ENCODE measurements around the gene USP32.

The USP32 gene

GRCh38 chr17:60170835-60171752 lies 220.8 kb downstream of the USP32 start:
- H3K4me3 ChIP-seq (ENCODE audit: low read depth, low read length), result no peak overlapping the region
- TF ChIP-seq CTCF (IDR thresholded peaks at IDR 0.05; ENCODE audit: borderline replicate concordance, insufficient read depth, low read depth, low read length), result no peak

DNA sequence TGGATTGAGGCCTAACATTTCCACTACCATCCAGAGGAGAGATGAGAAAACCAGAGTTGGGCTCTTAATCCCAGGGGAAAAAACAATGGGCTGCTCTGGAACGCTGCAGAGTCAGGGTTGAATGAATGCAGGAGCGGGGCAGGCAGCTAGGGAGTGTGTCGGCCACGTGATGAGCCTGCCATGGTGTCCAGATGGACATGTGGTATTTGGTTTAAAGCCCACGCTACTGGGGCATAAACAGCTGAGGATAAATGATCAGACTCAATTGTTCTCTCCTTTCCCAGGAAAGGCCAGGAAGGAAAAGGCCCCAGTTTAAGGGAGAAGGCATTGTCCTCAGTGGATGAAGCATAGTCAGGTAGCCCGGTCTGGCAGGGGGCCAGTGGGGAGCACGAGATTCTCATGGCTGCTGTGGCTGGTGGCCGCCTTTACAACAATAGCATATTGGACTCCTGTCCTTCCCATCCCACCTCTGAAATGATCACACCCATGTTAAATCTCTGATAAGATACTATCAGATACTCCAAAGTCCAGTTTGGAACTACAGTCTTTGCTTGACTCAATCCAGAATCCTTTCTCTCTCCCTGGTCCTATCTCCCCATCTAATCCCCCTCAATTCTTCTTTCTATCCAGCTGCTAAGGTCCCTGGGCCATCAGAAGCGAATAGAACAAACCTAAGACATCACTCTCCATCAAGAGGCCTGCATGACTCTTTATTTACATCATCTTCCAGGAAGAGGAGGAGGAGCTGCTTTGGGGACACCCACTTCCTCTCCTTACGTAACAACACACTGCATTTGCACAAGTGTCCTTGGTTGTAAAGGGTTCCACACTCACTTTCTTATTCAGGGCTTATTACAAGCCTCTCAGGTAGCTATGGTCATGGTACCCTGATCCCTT lies 221.8 kb downstream of the USP32 start:
- TF ChIP-seq CTCF (IDR thresholded peaks at IDR 0.05; ENCODE audit: borderline replicate concordance, insufficient read depth, low read depth, low read length), result no peak
- no peak overlapping the region for H3K4me3 ChIP-seq (ENCODE audit: low read depth, low read length)

- TF ChIP-seq CTCF (IDR thresholded peaks at IDR 0.05; ENCODE audit: borderline replicate concordance, insufficient read depth, low read depth, low read length), result no peak
- H3K4me3 ChIP-seq (ENCODE audit: low read depth, low read length), result no peak overlapping the region
These were observed 223.3 kb downstream of the USP32 start for GRCh38 chr17:60168654-60169053.

DNA sequence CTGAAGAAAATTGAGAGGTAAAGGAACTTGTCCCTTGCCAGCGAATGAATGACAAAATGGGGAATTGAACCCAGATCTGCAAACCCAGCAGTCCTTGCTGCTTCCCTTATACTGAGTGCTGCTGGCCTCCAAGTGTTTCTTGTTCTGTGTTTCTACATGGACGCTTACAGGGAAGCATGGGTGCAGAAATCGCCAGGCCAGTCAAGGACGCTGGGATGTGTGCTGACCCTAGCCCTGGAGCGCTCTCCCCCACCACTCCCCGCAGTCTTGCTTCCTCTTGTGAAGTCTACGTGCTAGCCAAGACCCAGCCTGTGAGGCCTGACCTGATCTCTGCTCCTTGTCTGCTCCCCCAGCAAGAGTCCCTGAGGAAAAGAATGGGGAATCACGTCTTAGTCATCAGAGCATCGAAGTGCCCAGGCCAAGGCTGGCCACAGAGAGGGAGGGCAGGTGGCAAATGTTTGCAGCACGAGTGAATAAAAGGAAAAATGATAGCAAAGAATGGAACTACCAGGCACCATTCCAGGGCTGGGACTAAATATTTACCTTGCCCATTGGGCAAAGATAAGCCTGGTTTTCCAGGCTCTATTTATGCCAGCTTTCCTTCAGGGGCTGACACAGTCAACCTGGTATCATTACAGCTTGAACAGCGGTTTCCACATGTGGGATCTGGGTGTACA lies 224.7 kb downstream of the USP32 start:
- H3K4me3 ChIP-seq (ENCODE audit: low read depth, low read length), result no peak overlapping the region
- no peak for TF ChIP-seq CTCF (IDR thresholded peaks at IDR 0.05; ENCODE audit: borderline replicate concordance, insufficient read depth, low read depth, low read length)

- TF ChIP-seq CTCF (IDR thresholded peaks at IDR 0.05; ENCODE audit: borderline replicate concordance, insufficient read depth, low read depth, low read length), result no peak
- no peak overlapping the region for H3K4me3 ChIP-seq (ENCODE audit: low read depth, low read length)
These were observed 226.0 kb downstream of the USP32 start for GRCh38 chr17:60165971-60166370.

GRCh38 chr17:60165223-60165622 lies 226.7 kb downstream of the USP32 start:
- no peak overlapping the region for H3K4me3 ChIP-seq (ENCODE audit: low read depth, low read length)
- TF ChIP-seq CTCF (IDR thresholded peaks at IDR 0.05; ENCODE audit: borderline replicate concordance, insufficient read depth, low read depth, low read length), result 0 out of 2 replicates have a peak, but pooled peaks have one; percentile 17
